NB4 (cell line): ENCODE results near the gene CDON.

Experiments
- MYC ChIP-seq: IDR thresholded peaks from 2 replicates; pipeline ENCODE4 v1.6.1; 2011; ENCODE audit warnings: low read depth, low read length
- POLR2A ChIP-seq: IDR thresholded peaks from 2 replicates; pipeline ENCODE4 v1.6.1; 2011; ENCODE audit warnings: mild to moderate bottlenecking; ENCODE audit not compliant: insufficient read length; ENCODE audit errors: extremely low read depth
- TF ChIP-seq, protein P1 (sequence below): IDR thresholded peaks from one replicate; pipeline ENCODE4 v1.5.1; 2012; ENCODE audit warnings: low read depth, low read length

- TF ChIP-seq POLR2A: no peak
- TF ChIP-seq, protein P1, sequence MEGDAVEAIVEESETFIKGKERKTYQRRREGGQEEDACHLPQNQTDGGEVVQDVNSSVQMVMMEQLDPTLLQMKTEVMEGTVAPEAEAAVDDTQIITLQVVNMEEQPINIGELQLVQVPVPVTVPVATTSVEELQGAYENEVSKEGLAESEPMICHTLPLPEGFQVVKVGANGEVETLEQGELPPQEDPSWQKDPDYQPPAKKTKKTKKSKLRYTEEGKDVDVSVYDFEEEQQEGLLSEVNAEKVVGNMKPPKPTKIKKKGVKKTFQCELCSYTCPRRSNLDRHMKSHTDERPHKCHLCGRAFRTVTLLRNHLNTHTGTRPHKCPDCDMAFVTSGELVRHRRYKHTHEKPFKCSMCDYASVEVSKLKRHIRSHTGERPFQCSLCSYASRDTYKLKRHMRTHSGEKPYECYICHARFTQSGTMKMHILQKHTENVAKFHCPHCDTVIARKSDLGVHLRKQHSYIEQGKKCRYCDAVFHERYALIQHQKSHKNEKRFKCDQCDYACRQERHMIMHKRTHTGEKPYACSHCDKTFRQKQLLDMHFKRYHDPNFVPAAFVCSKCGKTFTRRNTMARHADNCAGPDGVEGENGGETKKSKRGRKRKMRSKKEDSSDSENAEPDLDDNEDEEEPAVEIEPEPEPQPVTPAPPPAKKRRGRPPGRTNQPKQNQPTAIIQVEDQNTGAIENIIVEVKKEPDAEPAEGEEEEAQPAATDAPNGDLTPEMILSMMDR: no peak
- no peak for TF ChIP-seq MYC
Observed at GRCh38 chr11:125978778-125979407, 83.8 kb downstream of the CDON start.
